Gastroesophageal sphincter (tissue), 3 donors: Measurements from ENCODE around the gene TPP2.

ENCODE experiments used
- EP300 ChIP-seq: sonication (generic); formaldehyde crosslinking; IDR thresholded peaks from one replicate; pipeline ENCODE4 v1.6.1; 2017; ENCODE audit warnings: antibody characterized with exemption, mild to moderate bottlenecking
- POLR2A ChIP-seq, 2 donors: fragments of 450-650 bp; IDR thresholded peaks; one replicate each; pipeline ENCODE4 v1.6.1; 2017; ENCODE audit warnings: antibody characterized with exemption in 2 of 2, mild to moderate bottlenecking in 2 of 2, moderate library complexity in 1 of 2
- POLR2AphosphoS5 ChIP-seq: sonication (generic); formaldehyde crosslinking; IDR thresholded peaks from one replicate; pipeline ENCODE4 v1.6.1; 2017; ENCODE audit warnings: antibody characterized with exemption
- TF ChIP-seq, protein P1 (sequence below), 4 experiments: fragments of 200-600 bp in 2 of 4; fragments of 450-650 bp in 2 of 4; sonication (generic) in 1 of 4; IDR thresholded peaks; one replicate each; pipeline ENCODE4 v1.5.1; 2017 to 2019; ENCODE audit warnings: antibody characterized with exemption in 4 of 4, mild to moderate bottlenecking in 2 of 4, moderate library complexity in 2 of 4

- TF ChIP-seq, protein P1, sequence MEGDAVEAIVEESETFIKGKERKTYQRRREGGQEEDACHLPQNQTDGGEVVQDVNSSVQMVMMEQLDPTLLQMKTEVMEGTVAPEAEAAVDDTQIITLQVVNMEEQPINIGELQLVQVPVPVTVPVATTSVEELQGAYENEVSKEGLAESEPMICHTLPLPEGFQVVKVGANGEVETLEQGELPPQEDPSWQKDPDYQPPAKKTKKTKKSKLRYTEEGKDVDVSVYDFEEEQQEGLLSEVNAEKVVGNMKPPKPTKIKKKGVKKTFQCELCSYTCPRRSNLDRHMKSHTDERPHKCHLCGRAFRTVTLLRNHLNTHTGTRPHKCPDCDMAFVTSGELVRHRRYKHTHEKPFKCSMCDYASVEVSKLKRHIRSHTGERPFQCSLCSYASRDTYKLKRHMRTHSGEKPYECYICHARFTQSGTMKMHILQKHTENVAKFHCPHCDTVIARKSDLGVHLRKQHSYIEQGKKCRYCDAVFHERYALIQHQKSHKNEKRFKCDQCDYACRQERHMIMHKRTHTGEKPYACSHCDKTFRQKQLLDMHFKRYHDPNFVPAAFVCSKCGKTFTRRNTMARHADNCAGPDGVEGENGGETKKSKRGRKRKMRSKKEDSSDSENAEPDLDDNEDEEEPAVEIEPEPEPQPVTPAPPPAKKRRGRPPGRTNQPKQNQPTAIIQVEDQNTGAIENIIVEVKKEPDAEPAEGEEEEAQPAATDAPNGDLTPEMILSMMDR (IDR thresholded peaks at IDR 0.05): no peak
- TF ChIP-seq EP300: no peak
- TF ChIP-seq POLR2A (IDR thresholded peaks at IDR 0.05): no peak
- no peak for TF ChIP-seq POLR2AphosphoS5
Measured at GRCh38 chr13:102690883-102691282, 94.1 kb downstream of the TPP2 start.
